Vagina (tissue), 2 donors: ENCODE results near the gene ABTB1.

Experiments used
- POLR2A ChIP-seq, 2 donors: fragments of 450-650 bp; IDR thresholded peaks; one replicate each; pipeline ENCODE4 v1.6.1; 2017; ENCODE audit warnings: antibody characterized with exemption in 2 of 2, mild to moderate bottlenecking in 2 of 2, moderate library complexity in 2 of 2
- POLR2AphosphoS5 ChIP-seq, 2 donors: sonication (generic); formaldehyde crosslinking; IDR thresholded peaks; one replicate each; pipeline ENCODE4 v1.9.0; 2017; ENCODE audit warnings: antibody characterized with exemption in 2 of 2, mild to moderate bottlenecking in 2 of 2, low read depth in 1 of 2; ENCODE audit not compliant: insufficient read depth in 1 of 2
- TF ChIP-seq, protein P1 (sequence below), 3 experiments: fragments of 450-650 bp in 2 of 3; fragments of 200-600 bp in 1 of 3; sonication (generic) in 1 of 3; IDR thresholded peaks; one replicate each; pipeline ENCODE4 v1.5.1; 2017 to 2019; ENCODE audit warnings: antibody characterized with exemption in 3 of 3, mild to moderate bottlenecking in 2 of 3, moderate library complexity in 2 of 3

GRCh38 chr3:127662001-127662469, 10.7 kb upstream of the ABTB1 start:
- no peak for TF ChIP-seq POLR2A (IDR thresholded peaks at IDR 0.05)
- TF ChIP-seq, protein P1, sequence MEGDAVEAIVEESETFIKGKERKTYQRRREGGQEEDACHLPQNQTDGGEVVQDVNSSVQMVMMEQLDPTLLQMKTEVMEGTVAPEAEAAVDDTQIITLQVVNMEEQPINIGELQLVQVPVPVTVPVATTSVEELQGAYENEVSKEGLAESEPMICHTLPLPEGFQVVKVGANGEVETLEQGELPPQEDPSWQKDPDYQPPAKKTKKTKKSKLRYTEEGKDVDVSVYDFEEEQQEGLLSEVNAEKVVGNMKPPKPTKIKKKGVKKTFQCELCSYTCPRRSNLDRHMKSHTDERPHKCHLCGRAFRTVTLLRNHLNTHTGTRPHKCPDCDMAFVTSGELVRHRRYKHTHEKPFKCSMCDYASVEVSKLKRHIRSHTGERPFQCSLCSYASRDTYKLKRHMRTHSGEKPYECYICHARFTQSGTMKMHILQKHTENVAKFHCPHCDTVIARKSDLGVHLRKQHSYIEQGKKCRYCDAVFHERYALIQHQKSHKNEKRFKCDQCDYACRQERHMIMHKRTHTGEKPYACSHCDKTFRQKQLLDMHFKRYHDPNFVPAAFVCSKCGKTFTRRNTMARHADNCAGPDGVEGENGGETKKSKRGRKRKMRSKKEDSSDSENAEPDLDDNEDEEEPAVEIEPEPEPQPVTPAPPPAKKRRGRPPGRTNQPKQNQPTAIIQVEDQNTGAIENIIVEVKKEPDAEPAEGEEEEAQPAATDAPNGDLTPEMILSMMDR (IDR thresholded peaks at IDR 0.05) = no peak
- TF ChIP-seq POLR2AphosphoS5 (IDR thresholded peaks at IDR 0.05; ENCODE audit: insufficient read depth in 1 of 2, low read depth in 1 of 2) = no peak
